Spleen (tissue), 7 donors: Measurements from ENCODE around the gene XPC.

Experiments used
- POLR2AphosphoS5 ChIP-seq, 3 donors: sonication (generic); formaldehyde crosslinking; IDR thresholded peaks; one replicate each; pipeline ENCODE4 v1.5.1; 2017; ENCODE audit warnings: antibody characterized with exemption in 3 of 3
- TF ChIP-seq, protein P1 (sequence below), 11 experiments: fragments of 200-600 bp in 7 of 11; fragments of 450-650 bp in 4 of 11; sonication (generic) in 4 of 11; IDR thresholded peaks in 8 of 11; conservative IDR thresholded peaks in 3 of 11; 1 replicate in 7 of 11; 2 replicates in 4 of 11; pipeline versions ENCODE4 v1.4.0 to v1.8.0; 2016 to 2021; ENCODE audit warnings: antibody characterized with exemption in 11 of 11, inconsistent platforms in 4 of 11, mild to moderate bottlenecking in 1 of 11
- donor health status: DM: no; HTN: no; CAD: no; lungs with moderate emphysema.
- donor health status: DM: no; HTN: no; CAD: no.
- donor health status: DM: no; HTN: no; CAD: no.

GRCh38 chr3:14156201-14156600, 22.2 kb downstream of the XPC start:
- TF ChIP-seq, protein P1, sequence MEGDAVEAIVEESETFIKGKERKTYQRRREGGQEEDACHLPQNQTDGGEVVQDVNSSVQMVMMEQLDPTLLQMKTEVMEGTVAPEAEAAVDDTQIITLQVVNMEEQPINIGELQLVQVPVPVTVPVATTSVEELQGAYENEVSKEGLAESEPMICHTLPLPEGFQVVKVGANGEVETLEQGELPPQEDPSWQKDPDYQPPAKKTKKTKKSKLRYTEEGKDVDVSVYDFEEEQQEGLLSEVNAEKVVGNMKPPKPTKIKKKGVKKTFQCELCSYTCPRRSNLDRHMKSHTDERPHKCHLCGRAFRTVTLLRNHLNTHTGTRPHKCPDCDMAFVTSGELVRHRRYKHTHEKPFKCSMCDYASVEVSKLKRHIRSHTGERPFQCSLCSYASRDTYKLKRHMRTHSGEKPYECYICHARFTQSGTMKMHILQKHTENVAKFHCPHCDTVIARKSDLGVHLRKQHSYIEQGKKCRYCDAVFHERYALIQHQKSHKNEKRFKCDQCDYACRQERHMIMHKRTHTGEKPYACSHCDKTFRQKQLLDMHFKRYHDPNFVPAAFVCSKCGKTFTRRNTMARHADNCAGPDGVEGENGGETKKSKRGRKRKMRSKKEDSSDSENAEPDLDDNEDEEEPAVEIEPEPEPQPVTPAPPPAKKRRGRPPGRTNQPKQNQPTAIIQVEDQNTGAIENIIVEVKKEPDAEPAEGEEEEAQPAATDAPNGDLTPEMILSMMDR (IDR thresholded peaks at IDR 0.05 in 8 of 11, conservative IDR thresholded peaks at IDR 0.05 in 3 of 11) = no peak
- no peak for TF ChIP-seq POLR2AphosphoS5 (IDR thresholded peaks at IDR 0.05)
